Stomach smooth muscle (tissue), 2 donors: ENCODE data around the gene CALN1.

Source experiments
- H3K27ac ChIP-seq: one replicate; pipeline ENCODE4 v1.7.0; 2013; ENCODE audit warnings: mild to moderate bottlenecking, low read length, inconsistent platforms
- H3K27me3 ChIP-seq, 2 donors: one replicate each; pipeline ENCODE4 v1.7.0; 2013; ENCODE audit warnings: low read length in 2 of 2; ENCODE audit not compliant: insufficient read depth in 2 of 2, control insufficient read depth in 1 of 2
- H3K36me3 ChIP-seq, 2 donors: one replicate each; pipeline ENCODE4 v1.7.0; 2013; ENCODE audit warnings: low read length in 2 of 2; ENCODE audit not compliant: control insufficient read depth in 2 of 2, insufficient read depth in 2 of 2
- H3K4me1 ChIP-seq: one replicate; pipeline ENCODE4 v1.7.0; 2013; ENCODE audit warnings: low read length; ENCODE audit not compliant: control insufficient read depth, insufficient read depth
- H3K4me3 ChIP-seq, 2 donors: one replicate each; pipeline ENCODE4 v1.7.0; 2013; ENCODE audit warnings: low read length in 2 of 2
- H3K9ac ChIP-seq, 2 donors: one replicate each; pipeline ENCODE4 v1.7.0; 2013; ENCODE audit warnings: low read length in 2 of 2, mild to moderate bottlenecking in 1 of 2
- H3K9me3 ChIP-seq, 2 donors: one replicate each; pipeline ENCODE4 v1.7.0; 2013; ENCODE audit warnings: low read length in 2 of 2; ENCODE audit not compliant: control insufficient read depth in 2 of 2
- donor health status: healthy.
- donor health status: Pancreatic carcinoma.

CALN1 gene

DNA sequence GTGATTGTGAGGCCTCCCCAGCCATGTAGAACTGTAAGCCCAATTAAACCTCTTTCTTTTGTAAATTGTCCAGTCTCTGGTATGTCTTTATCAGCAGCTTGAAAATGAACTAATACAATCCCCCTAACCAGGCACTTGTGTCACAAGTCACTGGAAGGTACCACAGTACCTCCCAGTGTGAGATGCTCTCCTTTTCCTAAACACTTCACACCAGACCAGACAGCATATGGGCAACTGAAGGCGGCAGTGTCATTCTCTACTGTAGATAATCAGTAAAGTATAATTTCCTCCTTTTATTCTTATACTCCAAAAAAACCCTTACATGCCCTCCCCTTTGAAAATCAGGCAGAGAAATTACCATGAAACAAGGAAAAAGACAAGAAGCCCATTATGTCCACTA lies 113.2 kb downstream of the CALN1 start:
- H3K4me1 ChIP-seq, result no peaks in the 10 kb centered on the region

DNA sequence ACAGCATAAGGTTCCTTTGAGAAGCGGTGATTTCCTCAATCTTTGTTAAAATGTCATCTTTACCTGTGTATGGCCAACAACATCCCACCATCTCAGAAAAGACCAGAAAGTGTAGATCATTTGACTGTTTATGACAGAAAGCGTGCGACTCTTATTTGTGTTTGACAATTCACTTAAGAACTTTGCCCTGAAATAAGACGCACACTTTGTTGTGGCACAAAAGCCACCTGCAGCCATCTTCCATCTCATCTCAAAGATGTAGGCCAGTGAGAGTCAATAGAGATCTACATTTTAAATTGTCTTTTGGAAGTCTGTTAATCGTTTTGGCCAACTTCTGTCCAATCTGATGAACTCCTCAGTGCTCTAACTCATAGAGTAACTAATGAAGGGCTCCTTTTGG lies 114.0 kb downstream of the CALN1 start:
- Histone ChIP-seq H3K4me3 (no peak overlapping the region), H3K9me3 (no peaks in the 10 kb centered on the region), H3K36me3 (no peaks in the 10 kb centered on the region), H3K27me3 (no peaks in the 10 kb centered on the region), H3K9ac (no peak overlapping the region), H3K4me1 (no peaks in the 10 kb centered on the region), H3K27ac (no peak overlapping the region)

More for the DNA sequence above, 113.2 kb downstream of the CALN1 start:
- Histone ChIP-seq H3K27me3 (no peaks in the 10 kb centered on the region), H3K36me3 (no peaks in the 10 kb centered on the region), H3K27ac (no peak overlapping the region), H3K9me3 (no peaks in the 10 kb centered on the region), H3K4me3 (no peak overlapping the region), H3K9ac (no peak overlapping the region)

DNA sequence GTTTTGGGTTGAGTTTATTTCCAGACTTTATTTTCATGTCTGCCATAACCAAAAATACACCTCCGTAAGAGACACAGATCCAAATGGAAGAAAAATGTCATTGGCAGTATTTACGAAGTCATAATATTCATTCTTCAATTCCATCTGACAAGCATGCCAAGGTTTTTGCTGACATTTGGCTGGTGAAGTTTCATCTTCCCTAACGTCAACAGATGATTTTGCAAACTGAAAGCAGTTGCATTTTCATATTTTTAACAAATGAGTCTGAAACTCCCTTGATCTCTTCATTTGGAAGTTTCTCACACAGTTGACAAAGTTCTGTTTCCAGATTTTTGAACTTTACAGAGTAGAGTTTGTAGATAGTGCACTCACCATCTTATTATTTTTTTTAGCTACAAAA lies 114.5 kb downstream of the CALN1 start:
- Histone ChIP-seq H3K4me3 (no peak overlapping the region), H3K27me3 (no peaks in the 10 kb centered on the region), H3K9me3 (no peaks in the 10 kb centered on the region), H3K27ac (no peak overlapping the region), H3K9ac (no peak overlapping the region), H3K4me1 (no peaks in the 10 kb centered on the region), H3K36me3 (no peaks in the 10 kb centered on the region)

DNA sequence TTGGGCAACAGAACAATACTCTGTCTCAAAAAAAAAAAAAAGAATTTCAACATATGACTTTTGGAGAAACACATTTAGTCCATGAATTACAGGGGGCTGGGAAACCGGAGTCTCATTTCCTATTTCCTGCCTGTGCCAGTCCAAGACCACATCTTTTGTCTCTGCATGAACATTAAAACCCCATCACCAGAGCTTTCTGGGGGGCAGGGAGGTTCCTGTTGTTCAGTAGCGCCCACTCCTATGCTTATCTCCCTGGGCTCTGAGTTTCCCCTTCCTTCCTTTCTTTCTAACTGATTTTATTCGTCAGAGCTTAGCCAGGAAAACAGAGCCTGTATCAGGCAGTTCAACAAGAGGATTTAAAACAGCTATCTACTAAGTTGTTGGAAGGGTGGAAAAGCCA lies 119.3 kb downstream of the CALN1 start:
- Histone ChIP-seq H3K4me1 (no peaks in the 10 kb centered on the region), H3K9me3 (peaks cover 3 to 7% of the 10 kb centered on the region in 2 donors), H3K27ac (no peak overlapping the region), H3K36me3 (no peaks in the 10 kb centered on the region), H3K27me3 (no peaks in the 10 kb centered on the region), H3K9ac (no peak overlapping the region), H3K4me3 (no peak overlapping the region)

DNA sequence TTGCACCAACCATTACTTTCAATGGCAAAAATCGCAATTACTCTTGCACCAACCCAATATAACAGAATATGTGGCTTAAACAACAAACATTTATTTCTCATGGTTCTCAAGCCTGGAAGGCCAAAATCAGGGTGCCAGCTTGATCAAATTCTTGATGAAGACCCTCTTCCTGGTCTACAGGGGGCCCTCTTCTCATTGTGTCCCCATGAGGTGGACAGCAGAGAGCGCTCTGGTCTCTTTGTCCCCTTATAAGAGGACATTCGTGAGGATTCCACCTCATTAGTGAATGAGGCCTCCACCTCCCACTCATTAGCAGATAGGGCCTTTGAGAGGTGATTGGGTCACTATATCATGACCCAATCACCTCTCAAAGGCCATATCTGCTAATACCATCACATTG lies 120.0 kb downstream of the CALN1 start:
- H3K27me3 ChIP-seq, result no peaks in the 10 kb centered on the region
- no peaks in the 10 kb centered on the region for H3K4me1 ChIP-seq
- peaks cover 3 to 7% of the 10 kb centered on the region in 2 donors for H3K9me3 ChIP-seq
- no peaks in the 10 kb centered on the region for H3K36me3 ChIP-seq
- no peak overlapping the region for H3K4me3 ChIP-seq
- H3K9ac ChIP-seq, result no peak overlapping the region
- H3K27ac ChIP-seq, result no peak overlapping the region

DNA sequence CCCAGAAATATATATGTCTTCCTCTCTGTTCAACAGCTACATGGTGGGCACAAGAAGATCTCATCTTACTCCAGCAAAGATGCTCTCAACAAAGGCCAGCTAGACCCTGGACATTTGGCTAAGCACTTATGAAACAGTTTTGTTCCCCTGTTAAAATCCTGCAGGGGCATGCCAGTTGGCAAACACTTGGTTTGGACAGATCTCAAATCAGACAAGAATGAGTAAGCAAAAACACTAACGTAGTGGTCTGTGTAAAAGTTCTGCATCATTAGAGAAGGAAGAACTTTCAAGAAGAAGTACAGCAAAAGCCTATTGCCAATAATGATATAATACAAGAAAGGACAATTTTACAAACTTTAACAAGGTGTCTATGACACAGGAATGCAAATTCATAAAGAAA lies 125.6 kb downstream of the CALN1 start:
- H3K36me3 ChIP-seq, result no peaks in the 10 kb centered on the region
- H3K4me1 ChIP-seq, result no peaks in the 10 kb centered on the region
- no peaks in the 10 kb centered on the region for H3K27me3 ChIP-seq
- no peak overlapping the region for H3K4me3 ChIP-seq
- no peak overlapping the region for H3K27ac ChIP-seq
- no peak overlapping the region for H3K9ac ChIP-seq
- H3K9me3 ChIP-seq, result peaks cover 6 to 7% of the 10 kb centered on the region in 2 donors

DNA sequence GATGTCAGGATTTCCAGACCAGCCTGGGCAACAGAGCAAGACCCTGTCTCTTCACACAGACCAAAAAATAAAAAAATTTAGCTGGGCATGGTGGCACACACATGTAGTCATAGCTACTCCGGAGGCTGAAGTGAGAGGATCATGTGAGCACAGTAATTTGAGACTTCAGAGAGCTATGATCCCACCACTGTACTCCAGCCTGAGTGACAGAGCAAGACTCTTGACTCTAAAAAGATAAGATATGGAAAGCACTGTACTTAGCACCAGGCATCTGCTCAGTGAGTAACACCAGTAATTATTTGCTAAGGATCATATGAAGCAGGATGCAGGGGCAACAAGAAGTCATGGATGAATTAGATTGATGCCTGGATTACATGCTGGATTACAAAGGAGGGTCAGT lies 128.8 kb downstream of the CALN1 start:
- H3K27me3 ChIP-seq, result no peaks in the 10 kb centered on the region
- H3K27ac ChIP-seq, result no peak overlapping the region
- peaks cover 0 to 6% of the 10 kb centered on the region in 2 donors for H3K9me3 ChIP-seq
- no peaks in the 10 kb centered on the region for H3K4me1 ChIP-seq
- H3K4me3 ChIP-seq, result no peak overlapping the region
- H3K36me3 ChIP-seq, result no peaks in the 10 kb centered on the region
- H3K9ac ChIP-seq, result no peak overlapping the region

DNA sequence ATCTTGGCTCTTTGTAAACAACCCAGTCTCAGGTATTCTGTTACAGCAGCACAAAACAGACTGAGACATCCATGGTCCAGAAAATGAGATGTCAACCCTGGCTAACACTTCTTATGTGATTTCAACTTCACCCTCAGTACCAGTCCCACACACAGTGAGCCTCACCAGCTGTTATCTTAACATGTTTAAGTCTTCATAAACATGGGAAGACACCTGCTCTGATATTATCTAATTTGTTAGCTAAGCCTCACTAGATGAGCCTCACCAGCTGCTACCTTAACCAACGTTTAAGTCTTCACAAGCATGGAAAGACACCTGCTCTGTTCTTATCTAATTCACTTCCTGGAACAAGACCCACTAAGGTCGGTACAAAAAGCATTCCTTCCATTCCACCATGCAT lies 130.8 kb downstream of the CALN1 start:
- Histone ChIP-seq H3K27me3 (no peaks in the 10 kb centered on the region), H3K9ac (no peak overlapping the region), H3K36me3 (no peaks in the 10 kb centered on the region), H3K9me3 (peaks cover 4 to 9% of the 10 kb centered on the region in 2 donors), H3K4me3 (no peak overlapping the region), H3K27ac (no peak overlapping the region), H3K4me1 (no peaks in the 10 kb centered on the region)

DNA sequence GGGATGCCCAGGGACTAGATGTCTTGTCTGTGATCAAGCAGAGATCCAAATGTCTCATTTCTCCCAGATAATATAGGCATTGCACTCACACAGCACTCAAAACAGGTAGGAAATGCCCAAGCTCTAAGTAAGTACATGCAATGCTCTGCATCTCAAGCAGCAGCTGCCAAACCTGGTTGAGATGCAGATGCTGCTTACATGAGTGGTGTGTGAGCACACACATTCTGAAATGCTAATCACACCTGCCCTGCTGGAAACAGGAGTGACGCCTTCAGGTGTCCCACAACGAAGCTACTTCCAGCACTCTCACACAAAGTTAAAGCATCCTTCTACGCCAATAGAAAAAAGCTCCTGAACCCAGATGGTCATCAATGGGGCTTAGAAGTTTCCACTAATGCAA lies 132.9 kb downstream of the CALN1 start:
- H3K4me3 ChIP-seq, result no peak overlapping the region
- no peak overlapping the region for H3K27ac ChIP-seq
- H3K36me3 ChIP-seq, result no peaks in the 10 kb centered on the region
- H3K4me1 ChIP-seq, result no peaks in the 10 kb centered on the region
- no peak overlapping the region for H3K9ac ChIP-seq
- peaks cover 6% of the 10 kb centered on the region in 2 donors for H3K9me3 ChIP-seq
- no peaks in the 10 kb centered on the region for H3K27me3 ChIP-seq

DNA sequence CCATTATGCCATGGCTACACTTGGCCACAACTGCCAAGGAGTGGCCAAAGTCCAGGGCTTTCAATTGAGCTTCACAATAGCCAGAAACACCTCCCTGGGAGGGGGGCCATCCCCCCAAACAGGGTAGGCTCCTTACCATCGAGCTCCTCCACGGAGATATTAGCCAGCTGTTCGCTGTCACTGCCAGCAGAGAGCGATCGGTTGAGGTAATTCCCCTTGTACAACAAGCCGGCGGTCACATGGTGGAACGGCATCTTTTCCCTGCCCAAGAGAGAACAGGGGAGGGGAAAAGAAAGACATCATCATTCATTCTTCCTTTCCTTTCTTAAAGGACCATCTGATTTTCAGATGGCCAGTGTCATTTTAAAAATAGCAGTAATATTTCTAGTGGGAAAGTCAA lies 133.6 kb downstream of the CALN1 start:
- H3K9me3 ChIP-seq, result peaks cover 6% of the 10 kb centered on the region in 2 donors
- H3K27ac ChIP-seq, result no peak overlapping the region
- H3K9ac ChIP-seq, result no peak overlapping the region
- no peak overlapping the region for H3K4me3 ChIP-seq
- no peaks in the 10 kb centered on the region for H3K27me3 ChIP-seq
- no peaks in the 10 kb centered on the region for H3K4me1 ChIP-seq
- no peaks in the 10 kb centered on the region for H3K36me3 ChIP-seq

DNA sequence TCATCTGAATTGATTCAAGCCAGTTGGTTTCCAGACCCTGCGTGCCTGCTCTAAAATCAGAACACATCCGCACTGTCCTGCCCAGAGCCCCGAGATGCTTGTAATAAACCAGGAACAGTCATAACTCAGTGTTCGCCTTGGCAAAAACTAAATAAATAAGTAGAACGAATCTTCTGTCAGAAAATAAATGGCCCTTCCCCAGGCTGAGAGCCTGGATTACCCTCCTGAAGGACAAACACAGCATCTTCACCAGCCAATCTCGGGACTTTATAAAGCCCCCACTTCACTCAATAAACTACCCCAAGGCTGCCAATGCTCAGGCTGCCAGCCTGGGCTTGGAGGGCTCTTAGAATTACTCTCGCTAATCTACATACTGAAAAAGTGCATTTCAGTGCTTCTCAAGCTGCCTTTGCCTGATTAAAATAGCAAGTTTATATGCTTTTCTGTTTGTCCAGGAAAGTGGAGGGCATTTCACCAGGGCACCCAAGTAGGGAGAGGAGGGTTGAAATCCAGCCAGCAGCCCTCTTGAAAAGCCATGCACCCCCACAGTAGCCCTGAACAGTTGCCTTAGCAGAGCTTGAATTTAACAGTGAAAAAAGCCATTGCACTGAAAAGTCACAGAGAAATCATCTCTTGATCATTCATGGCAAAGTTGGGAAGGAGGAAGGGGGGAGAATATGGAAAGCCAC lies 136.6 kb downstream of the CALN1 start:
- no peak overlapping the region for H3K27ac ChIP-seq

More for the DNA sequence above, 136.6 kb downstream of the CALN1 start:
- Histone ChIP-seq H3K27me3 (no peaks in the 10 kb centered on the region), H3K9ac (no peak overlapping the region), H3K4me1 (no peaks in the 10 kb centered on the region), H3K4me3 (no peak overlapping the region), H3K36me3 (no peaks in the 10 kb centered on the region), H3K9me3 (peaks cover 6% of the 10 kb centered on the region in 2 donors)
